Stomach (tissue), 9 donors: ENCODE measurements around the gene BBX. TPM values are rescaled to one million over a fixed set of nuclear protein-coding genes. Genes with fewer than 3 reads are reported as not detected.

Experiments
- DNase-seq, 2 donors: peaks; one replicate each; pipeline versions ENCODE4 v3.0.0 to v3.0.0-alpha.2; 2013 to 2019
- H3K27ac ChIP-seq, 5 donors: fragments of 200-600 bp in 4 of 5; sonication (generic) in 4 of 5; one replicate each; pipeline ENCODE4 v1.5.1; 2013 to 2019; ENCODE audit warnings: mild to moderate bottlenecking in 1 of 5, moderate library complexity in 1 of 5
- H3K27me3 ChIP-seq, 3 donors: fragments of 200-600 bp; sonication (generic); one replicate each; pipeline ENCODE4 v1.5.1; 2017 to 2019; ENCODE audit warnings: mixed run types in 1 of 3
- H3K36me3 ChIP-seq, 4 donors: fragments of 200-600 bp; sonication (generic); 1 replicate in 3 of 4; 2 replicates in 1 of 4; pipeline ENCODE4 v1.5.1; 2016 to 2019
- H3K4me1 ChIP-seq, 4 donors: fragments of 200-600 bp; sonication (generic); one replicate each; pipeline ENCODE4 v1.5.1; 2016 to 2019
- H3K4me3 ChIP-seq, 4 donors: fragments of 200-600 bp; sonication (generic) in 3 of 4; one replicate each; pipeline ENCODE4 v1.5.1; 2016 to 2019; ENCODE audit warnings: mild to moderate bottlenecking in 1 of 4
- H3K9me3 ChIP-seq, 4 donors: fragments of 200-600 bp; sonication (generic); one replicate each; pipeline ENCODE4 v1.5.1; 2016 to 2019
- EP300 ChIP-seq: sonication (generic); formaldehyde crosslinking; IDR thresholded peaks from one replicate; pipeline ENCODE4 v1.6.1; 2017; ENCODE audit warnings: antibody characterized with exemption
- POLR2A ChIP-seq, 4 donors: fragments of 450-650 bp; IDR thresholded peaks; one replicate each; pipeline ENCODE4 v1.6.1; 2016; ENCODE audit warnings: antibody characterized with exemption in 4 of 4, control low read depth in 2 of 4, mild to moderate bottlenecking in 1 of 4, moderate library complexity in 1 of 4
- POLR2AphosphoS5 ChIP-seq, 3 donors: sonication (generic); formaldehyde crosslinking; IDR thresholded peaks; one replicate each; pipeline ENCODE4 v1.6.1; 2016; ENCODE audit warnings: antibody characterized with exemption in 3 of 3
- WGBS, 5 donors: extraction: QIAGEN DNeasy Blood & Tissue Kit in 3 of 5; methylation state at CpG; one replicate each; pipeline versions ENCODE4 v1.1.5 to v1.1.7; 2013 to 2018; 5-methylcytosine and 5-hydroxymethylcytosine counted together
- intact Hi-C: fragments of 100-400 bp; cut with DNase I; formaldehyde crosslinking; loops from one replicate; pipeline ENCODE4 v1.15.1; 2023; ENCODE audit warnings: low total_unique reads
- polyA plus RNA-seq, 3 donors: library from polyadenylated mRNA; stranded (reverse); fragments of 200-250 nt; gene quantifications; one replicate each; pipeline ENCODE4 v1.2.3, GENCODE V29; 2013
- total RNA-seq, 5 donors: library from RNA; depleted of rRNA; stranded (reverse); fragments of >200 nt; gene quantifications; one replicate each; pipeline versions ENCODE4 v1.1.0 to v1.2.3, GENCODE V29; 2014 to 2016
- TF ChIP-seq, protein P1 (sequence below), 7 experiments: fragments of 450-650 bp in 4 of 7; fragments of 200-600 bp in 3 of 7; sonication (generic) in 3 of 7; IDR thresholded peaks; one replicate each; pipeline ENCODE4 v1.5.1; 2016 to 2019; ENCODE audit warnings: antibody characterized with exemption in 7 of 7, control low read depth in 2 of 7, mild to moderate bottlenecking in 1 of 7
- donor health status: healthy with polysubstance abuse.
- donor health status: Bipolar disorder and iron deficiency.
- donor health status: healthy.

The BBX gene
- total and polyA plus RNA-seq, 8 donors, result 4.6 to 81.1 (median 45.2) TPM

DNA sequence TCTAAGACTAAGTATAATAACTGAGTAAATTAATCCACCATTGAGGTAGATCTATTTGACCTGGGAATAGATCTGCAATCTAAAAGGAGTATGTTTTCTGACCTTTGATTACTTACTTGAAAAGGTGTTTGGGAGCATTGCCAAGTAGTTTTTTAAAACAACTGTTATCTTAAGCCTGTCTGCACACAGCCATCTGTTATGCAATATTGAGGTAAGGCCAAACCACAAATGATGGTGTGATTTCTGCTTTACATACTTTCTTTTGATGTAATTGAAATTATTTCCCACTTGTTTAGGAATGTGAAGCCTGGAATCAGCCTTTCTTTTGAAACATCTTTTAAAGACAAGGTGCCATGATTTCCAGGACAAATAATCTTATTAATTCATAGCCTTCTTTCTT, 274.0 kb downstream of the BBX start:
- Histone ChIP-seq H3K4me3 (no peak overlapping the region), H3K4me1 (peaks cover 0 to 15% (median 12%) of the 10 kb centered on the region in 4 donors), H3K9me3 (no peaks in the 10 kb centered on the region), H3K36me3 (peaks cover 16 to 51% (median 42%) of the 10 kb centered on the region in 4 donors), H3K27me3 (no peaks in the 10 kb centered on the region), H3K27ac (no peak overlapping the region)
- intact Hi-C loops, result no loop called here
- no peak for TF ChIP-seq POLR2A (IDR thresholded peaks at IDR 0.05)
- TF ChIP-seq, protein P1, sequence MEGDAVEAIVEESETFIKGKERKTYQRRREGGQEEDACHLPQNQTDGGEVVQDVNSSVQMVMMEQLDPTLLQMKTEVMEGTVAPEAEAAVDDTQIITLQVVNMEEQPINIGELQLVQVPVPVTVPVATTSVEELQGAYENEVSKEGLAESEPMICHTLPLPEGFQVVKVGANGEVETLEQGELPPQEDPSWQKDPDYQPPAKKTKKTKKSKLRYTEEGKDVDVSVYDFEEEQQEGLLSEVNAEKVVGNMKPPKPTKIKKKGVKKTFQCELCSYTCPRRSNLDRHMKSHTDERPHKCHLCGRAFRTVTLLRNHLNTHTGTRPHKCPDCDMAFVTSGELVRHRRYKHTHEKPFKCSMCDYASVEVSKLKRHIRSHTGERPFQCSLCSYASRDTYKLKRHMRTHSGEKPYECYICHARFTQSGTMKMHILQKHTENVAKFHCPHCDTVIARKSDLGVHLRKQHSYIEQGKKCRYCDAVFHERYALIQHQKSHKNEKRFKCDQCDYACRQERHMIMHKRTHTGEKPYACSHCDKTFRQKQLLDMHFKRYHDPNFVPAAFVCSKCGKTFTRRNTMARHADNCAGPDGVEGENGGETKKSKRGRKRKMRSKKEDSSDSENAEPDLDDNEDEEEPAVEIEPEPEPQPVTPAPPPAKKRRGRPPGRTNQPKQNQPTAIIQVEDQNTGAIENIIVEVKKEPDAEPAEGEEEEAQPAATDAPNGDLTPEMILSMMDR (IDR thresholded peaks at IDR 0.05), result no peak
- TF ChIP-seq POLR2AphosphoS5 (IDR thresholded peaks at IDR 0.05), result peak in 2 of 3 donors; percentile 40 to 42
- TF ChIP-seq EP300, result no peak
- DNase-seq, result peak in 1 of 2 donors; percentile 64

DNA sequence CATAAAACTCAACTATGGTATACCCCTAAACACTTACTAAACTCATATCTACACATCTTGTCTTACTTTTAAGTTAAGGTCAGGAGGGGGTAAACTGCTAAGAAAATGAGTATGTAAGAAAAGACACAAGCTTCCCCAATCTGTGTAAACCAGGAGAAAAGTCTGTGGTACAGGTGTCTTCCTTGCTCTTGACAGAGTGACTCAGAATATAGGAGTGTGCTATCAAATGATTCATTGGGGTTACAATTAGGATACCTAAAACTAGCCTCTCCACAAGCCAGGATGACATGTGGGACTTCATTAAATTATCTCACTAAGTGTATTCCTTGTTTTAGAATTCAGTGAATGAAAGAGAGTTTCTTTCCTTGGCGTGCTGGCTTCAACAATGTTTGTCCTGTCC, 274.8 kb downstream of the BBX start:
- peaks cover 18 to 52% (median 45%) of the 10 kb centered on the region in 4 donors for H3K36me3 ChIP-seq

DNA sequence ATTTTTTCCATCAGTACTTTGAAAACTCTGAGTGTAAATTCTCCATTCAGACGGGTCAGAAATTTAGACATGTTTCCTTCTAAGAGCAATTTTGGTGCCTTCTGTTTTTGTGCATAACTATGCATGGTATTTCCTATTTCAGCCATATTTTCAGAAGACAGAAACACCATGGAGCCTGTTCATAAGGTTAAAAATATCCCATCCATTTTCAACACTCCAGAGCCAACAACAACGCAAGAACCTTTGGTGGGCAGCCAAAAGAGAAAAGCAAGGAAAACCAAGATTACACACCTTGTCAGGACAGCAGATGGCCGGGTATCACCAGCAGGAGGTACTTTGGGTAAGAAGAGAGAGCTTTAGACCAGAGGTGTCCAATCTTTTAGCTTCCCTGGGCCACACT, 275.6 kb downstream of the BBX start:
- Histone ChIP-seq H3K27me3 (no peaks in the 10 kb centered on the region), H3K9me3 (no peaks in the 10 kb centered on the region), H3K4me3 (no peak overlapping the region), H3K36me3 (peaks cover 21 to 58% (median 50%) of the 10 kb centered on the region in 4 donors), H3K4me1 (peaks cover 0 to 15% (median 12%) of the 10 kb centered on the region in 4 donors), H3K27ac (no peak overlapping the region)
- no peak for DNase-seq
- intact Hi-C loops, result no loop called here
- WGBS, 5 donors, result 84 to 95% (median 89%) methylated on average over 3 of the region's 3 CpGs
- TF ChIP-seq, protein P1 (IDR thresholded peaks at IDR 0.05), result no peak
- TF ChIP-seq EP300 (no peak), POLR2A (IDR thresholded peaks at IDR 0.05) (no peak), POLR2AphosphoS5 (IDR thresholded peaks at IDR 0.05) (no peak)

More for the DNA sequence above, 274.8 kb downstream of the BBX start:
- no peak for DNase-seq
- Histone ChIP-seq H3K27me3 (no peaks in the 10 kb centered on the region), H3K9me3 (no peaks in the 10 kb centered on the region), H3K27ac (no peak overlapping the region), H3K4me3 (no peak overlapping the region), H3K4me1 (peaks cover 0 to 15% (median 12%) of the 10 kb centered on the region in 4 donors)
- 87 to 100% (median 96%) methylated on average over 1 of the region's 1 CpG for WGBS, 5 donors
- no peak for TF ChIP-seq POLR2A (IDR thresholded peaks at IDR 0.05)
- no peak for TF ChIP-seq POLR2AphosphoS5 (IDR thresholded peaks at IDR 0.05)
- no peak for TF ChIP-seq EP300
- TF ChIP-seq, protein P1 (IDR thresholded peaks at IDR 0.05), result no peak
- intact Hi-C loops, result no loop called here

- intact Hi-C loops, result no loop called here
- H3K36me3 ChIP-seq, result peaks cover 27 to 78% (median 71%) of the 10 kb centered on the region in 4 donors
- TF ChIP-seq EP300 (no peak), POLR2A (IDR thresholded peaks at IDR 0.05) (no peak), POLR2AphosphoS5 (IDR thresholded peaks at IDR 0.05) (no peak)
- TF ChIP-seq, protein P1 (IDR thresholded peaks at IDR 0.05), result no peak
- DNase-seq, result no peak
- H3K27me3 ChIP-seq, result no peaks in the 10 kb centered on the region
- H3K27ac ChIP-seq, result no peak overlapping the region
- no peak overlapping the region for H3K4me3 ChIP-seq
- H3K9me3 ChIP-seq, result no peaks in the 10 kb centered on the region
- peaks cover 0 to 14% (median 12%) of the 10 kb centered on the region in 4 donors for H3K4me1 ChIP-seq
- 84 to 92% (median 89%) methylated on average over 2 of the region's 2 CpGs for WGBS, 5 donors
These were observed 277.9 kb downstream of the BBX start for GRCh38 chr3:107800710-107801109.
